Psoas muscle (tissue), 8 donors: ENCODE measurements around the gene UTS2B. TPM values are rescaled to one million over a fixed set of nuclear protein-coding genes. Genes with fewer than 3 reads are reported as not detected.
"Not testable (repeated sequence)": the region's sequence is repeated elsewhere in the genome, so short reads cannot be mapped to it uniquely, and the experiment has no call there.

Source experiments
- ATAC-seq, 4 donors: fragments of 200-7000 bp; cut with Tn5 transposase; one replicate each; pipeline ENCODE4 v1.9.1; 2020; ENCODE audit warnings: moderate library complexity in 3 of 4, mild to moderate bottlenecking in 2 of 4
- DNase-seq, 2 donors: peaks; one replicate each; pipeline ENCODE4 v3.0.0-alpha.2; 2020
- H3K27ac ChIP-seq: fragments of 200-600 bp; one replicate; pipeline ENCODE4 v1.8.0; 2022
- H3K27me3 ChIP-seq, 3 donors: fragments of 200-600 bp in 1 of 3; one replicate each; pipeline versions ENCODE4 v1.6.1 to v1.8.0; 2013 to 2022; ENCODE audit warnings: low read length in 2 of 3, mild to moderate bottlenecking in 2 of 3, moderate library complexity in 1 of 3; ENCODE audit not compliant: insufficient read depth in 3 of 3
- H3K36me3 ChIP-seq, 2 donors: fragments of 200-600 bp in 1 of 2; one replicate each; pipeline versions ENCODE4 v1.6.1 to v1.8.0; 2013 to 2022; ENCODE audit warnings: low read depth in 1 of 2, mild to moderate bottlenecking in 1 of 2, moderate library complexity in 1 of 2; ENCODE audit not compliant: insufficient read depth in 1 of 2
- H3K4me1 ChIP-seq: fragments of 200-600 bp; one replicate; pipeline ENCODE4 v1.8.0; 2022
- H3K4me3 ChIP-seq: fragments of 200-600 bp; one replicate; pipeline ENCODE4 v1.8.0; 2022; ENCODE audit warnings: mild to moderate bottlenecking
- H3K9me3 ChIP-seq: fragments of 200-600 bp; one replicate; pipeline ENCODE4 v1.8.0; 2022
- WGBS, 3 donors: extraction: QIAGEN DNeasy Blood & Tissue Kit; methylation state at CpG; one replicate each; pipeline versions ENCODE4 v1.1.6 to v1.1.7; 2013; 5-methylcytosine and 5-hydroxymethylcytosine counted together
- intact Hi-C, 2 donors: fragments of 100-400 bp; cut with DNase I; formaldehyde crosslinking; loops; one replicate each; pipeline versions ENCODE4 v1.11.0 to v1.14.2; 2022
- polyA plus RNA-seq, 3 donors: library from polyadenylated mRNA; stranded (reverse); fragments of 200-250 nt; gene quantifications; one replicate each; pipeline ENCODE4 v1.2.3, GENCODE V29; 2013
- total RNA-seq, 4 donors: library from RNA; stranded (reverse); fragmentation: NEBNext Ultra II Directional in 2 of 4; extraction: Animal tissue kit (Norgen Biotek cat#: 25700) in 2 of 4; gene quantifications; one replicate each; pipeline versions ENCODE4 v1.2.1 to v1.2.4, GENCODE V29; 2021 to 2023
- TF ChIP-seq, protein P1 (sequence below): fragments of 200-600 bp; IDR thresholded peaks from one replicate; pipeline ENCODE4 v1.8.0; 2022; ENCODE audit warnings: antibody characterized with exemption
- donor health status: healthy with polysubstance abuse.
- donor health status: DM: no; HTN: no; CAD: no; lungs with moderate emphysema.
- donor health status: Bipolar disorder and iron deficiency.
- donor health status: healthy.
- donor health status: DM: yes; HTN: yes; CAD: no.
- donor health status: DM: no; HTN: no; CAD: no.
- donor health status: DM: no; HTN: no; CAD: no.
- donor health status: DM: yes; HTN: yes; CAD: no.

The UTS2B gene
- total and polyA plus RNA-seq, 7 donors = 0.03 to 0.22 (median 0.05) TPM; not detected in 3

DNA sequence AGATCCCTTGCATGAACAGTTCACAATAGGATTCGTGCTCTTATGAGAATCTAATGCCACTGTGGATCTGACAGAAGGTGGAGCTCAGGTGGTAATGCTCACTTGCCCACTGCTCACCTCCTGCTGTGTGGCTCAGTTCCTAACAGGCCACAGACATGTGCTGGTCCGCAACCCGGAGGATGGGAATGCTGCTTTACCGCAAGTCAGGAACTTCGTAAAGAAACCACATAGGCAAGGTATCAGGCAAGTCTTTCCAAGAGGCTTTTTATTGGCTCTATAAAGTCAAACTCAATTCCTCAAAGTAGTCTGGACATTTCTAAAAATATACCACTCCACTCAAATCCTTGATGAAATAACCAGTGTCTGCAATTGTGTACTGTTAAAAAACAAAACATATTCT lies 75.2 kb downstream of the UTS2B start:
- Histone ChIP-seq H3K27me3 (no peaks in the 10 kb centered on the region), H3K4me3 (no peak overlapping the region), H3K36me3 (no peaks in the 10 kb centered on the region), H3K27ac (no peak overlapping the region), H3K4me1 (no peaks in the 10 kb centered on the region), H3K9me3 (no peaks in the 10 kb centered on the region)
- TF ChIP-seq, protein P1, sequence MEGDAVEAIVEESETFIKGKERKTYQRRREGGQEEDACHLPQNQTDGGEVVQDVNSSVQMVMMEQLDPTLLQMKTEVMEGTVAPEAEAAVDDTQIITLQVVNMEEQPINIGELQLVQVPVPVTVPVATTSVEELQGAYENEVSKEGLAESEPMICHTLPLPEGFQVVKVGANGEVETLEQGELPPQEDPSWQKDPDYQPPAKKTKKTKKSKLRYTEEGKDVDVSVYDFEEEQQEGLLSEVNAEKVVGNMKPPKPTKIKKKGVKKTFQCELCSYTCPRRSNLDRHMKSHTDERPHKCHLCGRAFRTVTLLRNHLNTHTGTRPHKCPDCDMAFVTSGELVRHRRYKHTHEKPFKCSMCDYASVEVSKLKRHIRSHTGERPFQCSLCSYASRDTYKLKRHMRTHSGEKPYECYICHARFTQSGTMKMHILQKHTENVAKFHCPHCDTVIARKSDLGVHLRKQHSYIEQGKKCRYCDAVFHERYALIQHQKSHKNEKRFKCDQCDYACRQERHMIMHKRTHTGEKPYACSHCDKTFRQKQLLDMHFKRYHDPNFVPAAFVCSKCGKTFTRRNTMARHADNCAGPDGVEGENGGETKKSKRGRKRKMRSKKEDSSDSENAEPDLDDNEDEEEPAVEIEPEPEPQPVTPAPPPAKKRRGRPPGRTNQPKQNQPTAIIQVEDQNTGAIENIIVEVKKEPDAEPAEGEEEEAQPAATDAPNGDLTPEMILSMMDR = no peak
- DNase-seq (no peak), ATAC-seq (no peak)
- 72 to 92% (median 91%) methylated on average over 5 of the region's 5 CpGs for WGBS, 3 donors
- intact Hi-C loops = no loop called here

DNA sequence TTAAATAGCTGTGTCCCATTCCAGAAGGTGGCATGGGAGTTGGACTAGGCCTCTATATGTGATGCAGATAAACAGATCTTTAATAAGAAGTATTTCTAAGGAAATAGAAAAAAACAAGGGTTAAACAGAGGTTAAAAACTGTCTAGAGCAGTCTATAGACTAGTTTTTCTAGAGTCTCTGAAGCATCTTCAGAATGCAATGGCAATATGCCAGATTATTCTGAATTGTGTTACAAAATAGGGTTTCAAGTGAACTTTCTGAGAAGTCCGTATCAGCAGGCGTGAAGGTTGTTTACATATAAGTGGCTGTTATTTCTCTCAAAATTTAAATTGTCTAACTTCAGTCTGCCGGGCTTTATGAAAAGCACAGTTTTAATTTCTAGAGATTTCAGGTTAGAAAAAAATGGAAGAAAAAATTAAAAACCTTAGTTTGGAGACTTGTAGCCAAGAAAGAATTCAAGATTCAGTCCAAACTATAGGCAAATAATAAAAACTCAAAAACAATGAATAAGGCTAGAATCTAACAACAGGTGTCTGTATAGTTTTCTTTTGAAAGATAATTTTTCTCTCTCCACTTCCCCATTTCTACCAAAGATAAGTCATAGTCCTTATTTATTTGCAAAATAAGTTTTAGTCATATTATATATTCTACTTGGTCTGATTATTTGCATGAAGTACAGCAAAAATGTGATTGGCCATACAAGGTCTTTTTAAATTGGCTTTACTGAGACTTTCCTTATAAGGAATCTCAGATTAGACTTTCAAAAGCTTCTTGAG lies 76.0 kb downstream of the UTS2B start:
- TF ChIP-seq, protein P1 = no peak
- intact Hi-C loops = no loop called here

DNA sequence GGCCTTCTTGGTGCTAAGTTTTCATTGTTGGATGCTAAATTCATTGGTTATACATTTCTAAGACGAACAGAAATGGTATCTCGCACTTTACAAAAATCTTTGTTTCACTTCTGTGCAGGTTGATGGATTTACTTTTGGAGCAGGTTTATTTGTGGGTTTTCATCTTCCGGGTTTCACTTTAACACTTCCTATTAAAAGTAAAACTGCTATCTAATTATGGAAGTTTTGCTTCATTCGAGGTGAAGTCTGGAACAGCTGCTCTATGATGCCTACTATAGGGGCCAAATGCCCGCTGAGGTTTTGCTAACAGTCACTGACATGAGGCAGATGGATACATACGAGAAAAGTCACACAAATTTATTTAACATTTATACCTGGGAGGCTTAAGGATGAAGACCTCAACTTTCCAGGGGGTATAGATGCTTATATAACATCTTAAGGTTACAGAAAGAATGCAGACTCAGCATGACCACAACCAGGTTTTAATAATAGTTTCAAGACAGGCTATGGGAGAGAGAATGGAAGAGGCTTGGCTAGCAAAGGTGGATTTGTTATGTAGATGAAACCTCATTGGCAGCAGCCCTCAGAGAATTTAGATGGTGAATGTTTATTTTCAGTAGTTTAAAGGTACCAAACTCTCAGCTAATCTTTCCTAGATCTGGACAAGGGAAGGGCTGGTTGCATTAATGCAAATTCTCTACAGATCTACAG lies 77.1 kb downstream of the UTS2B start:
- 69 to 73% (median 73%) methylated on average over 6 of the region's 6 CpGs for WGBS, 3 donors
- Histone ChIP-seq H3K36me3 (no peaks in the 10 kb centered on the region), H3K27ac (no peak overlapping the region), H3K4me3 (no peak overlapping the region), H3K9me3 (no peaks in the 10 kb centered on the region), H3K27me3 (no peaks in the 10 kb centered on the region), H3K4me1 (no peaks in the 10 kb centered on the region)
- TF ChIP-seq, protein P1 = no peak
- ATAC-seq (no peak), DNase-seq (no peak)
- intact Hi-C loops = no loop called here

More for the DNA sequence above, 76.0 kb downstream of the UTS2B start:
- H3K27me3 ChIP-seq = no peaks in the 10 kb centered on the region
- H3K9me3 ChIP-seq = no peaks in the 10 kb centered on the region
- H3K4me1 ChIP-seq = no peaks in the 10 kb centered on the region
- ATAC-seq = no peak
- H3K27ac ChIP-seq = no peak overlapping the region
- no peak overlapping the region for H3K4me3 ChIP-seq
- WGBS, 3 donors = 53 to 86% (median 86%) methylated on average over 3 of the region's 3 CpGs
- no peaks in the 10 kb centered on the region for H3K36me3 ChIP-seq
- no peak for DNase-seq

DNA sequence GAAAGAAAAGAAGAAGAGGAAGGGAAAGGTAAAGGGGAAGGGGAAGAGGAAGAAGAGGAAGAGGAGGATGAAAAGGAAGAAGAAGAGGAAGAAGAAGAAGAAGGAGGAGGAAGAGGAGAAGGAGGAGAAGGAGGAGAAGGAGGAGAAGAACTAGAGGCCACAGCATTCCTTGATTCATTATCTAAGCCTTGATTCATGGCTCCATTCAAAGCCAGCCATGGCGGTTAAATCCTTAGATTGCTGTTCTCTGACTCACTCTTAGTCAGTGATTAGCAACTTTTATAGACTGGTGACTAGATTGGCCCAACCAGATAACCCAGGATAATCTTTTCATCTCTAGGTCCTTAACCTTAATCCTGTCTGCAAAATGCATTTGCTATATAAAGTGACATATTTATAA lies 83.7 kb downstream of the UTS2B start:
- no peak for ATAC-seq

DNA sequence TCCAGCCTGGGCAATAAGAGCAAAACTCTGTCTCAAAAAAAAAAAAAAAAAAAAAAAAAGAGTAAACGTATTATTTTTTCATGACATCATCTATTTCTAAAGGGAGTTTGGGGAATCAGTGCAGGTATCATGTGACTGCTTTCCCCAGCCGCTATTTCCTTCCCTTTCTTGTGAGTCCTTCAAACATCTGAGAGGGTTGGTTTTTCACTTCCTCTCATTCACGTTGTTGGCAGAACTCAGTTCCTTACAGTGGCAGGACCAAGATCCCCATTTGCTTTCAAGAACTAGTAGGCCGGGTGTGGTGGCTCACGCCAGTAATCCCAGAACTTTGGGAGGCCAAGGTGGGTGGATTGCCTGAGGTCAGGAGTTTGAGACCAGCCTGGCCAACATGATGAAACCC lies 84.3 kb downstream of the UTS2B start:
- ATAC-seq = peak in 1 of 4 donors; percentile 29
- H3K9me3 ChIP-seq, DNase-seq, H3K4me1 ChIP-seq, H3K4me3 ChIP-seq, H3K27ac ChIP-seq, intact Hi-C loops, H3K27me3 ChIP-seq, H3K36me3 ChIP-seq: not testable (repeated sequence)
- 68 to 83% (median 81%) methylated on average over 5 of the region's 5 CpGs for WGBS, 3 donors

More for the DNA sequence above, 83.7 kb downstream of the UTS2B start:
- 57 to 89% (median 80%) methylated on average over 1 of the region's 1 CpG for WGBS, 3 donors
- intact Hi-C loops = no loop called here
- Histone ChIP-seq H3K9me3 (no peaks in the 10 kb centered on the region), H3K4me1 (no peaks in the 10 kb centered on the region), H3K27ac (no peak overlapping the region), H3K27me3 (no peaks in the 10 kb centered on the region), H3K36me3 (no peaks in the 10 kb centered on the region), H3K4me3 (no peak overlapping the region)
- TF ChIP-seq, protein P1 = no peak
- DNase-seq = no peak
